Fibroblast of the aortic adventitia (primary cell): ENCODE data around the gene MAN1C1. TPM values are rescaled to one million over a fixed set of nuclear protein-coding genes. Genes with fewer than 3 reads are reported as not detected.

Experiments
- DNase-seq: peaks from one replicate; pipeline ENCODE4 v3.0.0-alpha.2; 2010; ENCODE audit warnings: low read depth
- H3K4me3 ChIP-seq: 2 replicates; pipeline ENCODE4 v1.5.1; 2011; ENCODE audit warnings: low read depth, mild to moderate bottlenecking, control low read depth, low read length, moderate library complexity
- total RNA-seq: library from RNA; depleted of rRNA; stranded (reverse); fragments of >200 nt; gene quantifications from 2 replicates; pipeline ENCODE4 v1.2.3, GENCODE V29; 2012; ENCODE audit warnings: low replicate concordance
- TF ChIP-seq, protein P1 (sequence below): IDR thresholded peaks from 2 replicates; pipeline ENCODE4 v1.5.1; 2011; ENCODE audit warnings: mild to moderate bottlenecking, low read length, control low read depth, inconsistent platforms; ENCODE audit not compliant: insufficient read depth

MAN1C1 gene
- total RNA-seq, 1 donor = 6.6 TPM

DNA sequence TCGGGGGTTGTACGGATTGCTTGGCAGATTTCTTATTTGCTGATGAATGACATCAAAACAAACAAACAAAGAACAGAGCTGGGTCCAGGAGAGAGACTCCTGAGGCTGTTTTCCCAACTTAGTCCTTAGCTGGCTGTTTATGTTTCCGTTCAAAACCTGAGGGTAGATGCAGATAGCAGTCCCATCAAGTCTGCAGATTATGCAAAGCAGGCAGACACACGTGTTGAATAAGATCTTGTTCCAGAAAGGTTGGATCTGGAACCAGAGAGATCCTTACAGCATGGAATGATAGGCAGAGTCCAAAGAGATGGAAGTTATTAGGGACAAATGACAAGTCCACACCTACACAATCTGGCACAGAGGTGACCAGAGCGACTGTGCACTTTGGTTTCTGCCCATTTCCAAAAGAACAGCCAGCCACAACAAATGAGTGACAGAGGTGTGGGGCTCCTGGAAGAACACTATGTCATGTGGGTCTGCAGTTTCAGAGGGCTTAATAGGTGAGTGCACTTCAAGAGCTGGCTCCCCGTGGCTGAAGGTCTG is 65.5 kb downstream of the MAN1C1 start:
- TF ChIP-seq, protein P1, sequence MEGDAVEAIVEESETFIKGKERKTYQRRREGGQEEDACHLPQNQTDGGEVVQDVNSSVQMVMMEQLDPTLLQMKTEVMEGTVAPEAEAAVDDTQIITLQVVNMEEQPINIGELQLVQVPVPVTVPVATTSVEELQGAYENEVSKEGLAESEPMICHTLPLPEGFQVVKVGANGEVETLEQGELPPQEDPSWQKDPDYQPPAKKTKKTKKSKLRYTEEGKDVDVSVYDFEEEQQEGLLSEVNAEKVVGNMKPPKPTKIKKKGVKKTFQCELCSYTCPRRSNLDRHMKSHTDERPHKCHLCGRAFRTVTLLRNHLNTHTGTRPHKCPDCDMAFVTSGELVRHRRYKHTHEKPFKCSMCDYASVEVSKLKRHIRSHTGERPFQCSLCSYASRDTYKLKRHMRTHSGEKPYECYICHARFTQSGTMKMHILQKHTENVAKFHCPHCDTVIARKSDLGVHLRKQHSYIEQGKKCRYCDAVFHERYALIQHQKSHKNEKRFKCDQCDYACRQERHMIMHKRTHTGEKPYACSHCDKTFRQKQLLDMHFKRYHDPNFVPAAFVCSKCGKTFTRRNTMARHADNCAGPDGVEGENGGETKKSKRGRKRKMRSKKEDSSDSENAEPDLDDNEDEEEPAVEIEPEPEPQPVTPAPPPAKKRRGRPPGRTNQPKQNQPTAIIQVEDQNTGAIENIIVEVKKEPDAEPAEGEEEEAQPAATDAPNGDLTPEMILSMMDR = no peak
- DNase-seq = no peak
- no peak overlapping the region for H3K4me3 ChIP-seq

DNA sequence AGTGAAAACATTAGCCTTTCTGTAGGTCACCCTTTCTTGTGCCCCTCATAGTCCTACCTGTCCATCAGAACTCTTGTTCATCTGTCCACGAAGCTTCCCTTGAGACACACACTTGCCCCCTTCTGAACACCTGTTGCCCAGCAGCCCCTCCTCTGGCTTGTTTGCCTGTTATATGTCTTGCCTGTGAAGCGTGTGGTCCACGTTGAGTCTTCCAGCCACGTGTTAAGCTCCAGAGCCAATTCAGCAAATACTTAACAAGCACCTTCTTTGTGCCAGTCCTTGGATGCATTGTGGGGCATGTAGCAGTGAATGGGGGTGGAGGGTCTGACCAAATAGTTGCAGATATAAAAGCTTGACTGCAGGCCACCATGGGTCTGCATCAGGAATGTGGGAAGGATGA is 66.6 kb downstream of the MAN1C1 start:
- TF ChIP-seq, protein P1 = no peak
- DNase-seq = no peak
- H3K4me3 ChIP-seq = no peak overlapping the region

DNA sequence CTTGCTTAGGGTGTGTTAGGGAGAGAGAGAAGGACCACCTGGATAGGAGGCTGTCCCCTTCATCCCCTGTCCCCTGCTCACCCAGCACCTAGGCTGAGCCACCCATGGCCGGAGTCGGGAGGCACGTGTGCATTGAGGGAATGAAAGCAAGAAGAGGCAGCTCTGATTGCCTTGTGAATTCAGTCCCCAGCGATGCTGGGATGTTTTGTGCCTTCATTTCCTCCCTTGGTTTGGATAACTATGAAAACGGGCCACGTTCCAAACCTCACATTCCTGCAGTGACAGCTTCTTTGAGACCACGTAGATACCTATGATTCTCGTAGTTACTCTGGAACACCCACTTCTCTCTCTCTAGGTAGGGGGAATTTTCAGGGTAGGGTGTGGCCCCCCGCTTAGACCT is 67.1 kb downstream of the MAN1C1 start:
- TF ChIP-seq, protein P1 = no peak
- no peak overlapping the region for H3K4me3 ChIP-seq
- DNase-seq = peak; percentile 64

DNA sequence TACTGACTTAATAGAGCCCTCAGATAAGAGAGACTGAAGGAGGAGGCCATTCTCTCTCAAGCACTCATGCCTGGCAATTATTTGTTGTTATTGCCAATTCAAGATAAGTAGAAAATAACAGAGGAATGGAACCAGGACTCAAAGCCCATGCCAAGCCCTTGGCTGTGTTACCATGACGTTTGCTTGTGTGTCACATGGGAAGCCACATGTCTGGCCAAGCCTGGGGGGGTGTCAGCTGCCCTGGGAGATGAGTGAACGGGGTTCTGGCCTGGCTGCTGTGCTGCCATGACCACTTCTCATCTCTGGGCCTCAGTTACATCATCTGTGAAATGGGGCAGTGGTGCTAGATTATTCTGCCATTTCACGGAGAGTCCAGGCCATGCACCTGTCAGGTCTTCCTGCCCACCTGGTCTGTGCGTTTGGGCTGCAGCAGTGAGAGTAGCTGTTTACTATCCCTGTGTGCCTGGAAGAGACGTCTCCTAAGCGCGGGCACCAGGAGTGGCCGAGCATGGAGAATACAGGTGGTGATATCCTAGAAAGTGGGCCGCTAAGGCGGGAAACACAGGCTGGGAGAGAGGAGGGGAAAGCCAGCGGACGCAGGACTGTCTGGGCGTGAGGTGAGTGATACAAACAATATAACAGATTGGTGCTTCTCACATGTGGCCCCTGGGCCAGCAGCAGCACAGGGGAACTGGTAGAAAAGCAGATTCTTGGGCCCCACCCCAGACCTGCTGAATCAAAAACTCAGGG is 67.8 kb downstream of the MAN1C1 start:
- no peak overlapping the region for H3K4me3 ChIP-seq
- peak; percentile 76 for DNase-seq

DNA sequence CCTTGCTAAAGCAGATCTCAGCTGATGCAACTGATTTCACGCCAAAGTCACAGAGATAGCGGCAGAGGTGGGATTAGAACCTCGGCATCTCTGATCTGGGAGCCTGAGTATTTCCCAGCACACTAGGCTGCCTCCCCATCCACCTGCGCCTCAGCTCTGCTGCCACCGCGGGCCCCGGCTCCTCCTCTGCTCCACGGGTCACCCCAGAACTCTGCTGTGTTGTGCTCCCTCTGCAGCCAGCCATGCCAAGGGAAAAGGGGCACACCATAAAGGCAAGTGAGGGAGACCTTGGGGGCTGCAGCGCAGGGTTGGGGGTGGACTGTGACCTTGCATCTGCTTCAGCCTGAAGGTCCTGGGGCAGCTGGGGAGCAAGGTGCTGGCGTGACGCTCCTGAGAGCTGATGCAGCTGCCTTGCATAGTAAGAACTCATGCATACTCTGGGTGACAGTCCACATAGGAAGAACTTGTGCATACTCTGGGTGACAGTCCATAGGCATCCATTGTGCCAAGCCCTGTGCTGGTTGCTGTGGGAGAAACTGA is 68.7 kb downstream of the MAN1C1 start:
- TF ChIP-seq, protein P1 = no peak
- H3K4me3 ChIP-seq = no peak overlapping the region
- DNase-seq = no peak

More for the DNA sequence above, 67.8 kb downstream of the MAN1C1 start:
- TF ChIP-seq, protein P1 = no peak

DNA sequence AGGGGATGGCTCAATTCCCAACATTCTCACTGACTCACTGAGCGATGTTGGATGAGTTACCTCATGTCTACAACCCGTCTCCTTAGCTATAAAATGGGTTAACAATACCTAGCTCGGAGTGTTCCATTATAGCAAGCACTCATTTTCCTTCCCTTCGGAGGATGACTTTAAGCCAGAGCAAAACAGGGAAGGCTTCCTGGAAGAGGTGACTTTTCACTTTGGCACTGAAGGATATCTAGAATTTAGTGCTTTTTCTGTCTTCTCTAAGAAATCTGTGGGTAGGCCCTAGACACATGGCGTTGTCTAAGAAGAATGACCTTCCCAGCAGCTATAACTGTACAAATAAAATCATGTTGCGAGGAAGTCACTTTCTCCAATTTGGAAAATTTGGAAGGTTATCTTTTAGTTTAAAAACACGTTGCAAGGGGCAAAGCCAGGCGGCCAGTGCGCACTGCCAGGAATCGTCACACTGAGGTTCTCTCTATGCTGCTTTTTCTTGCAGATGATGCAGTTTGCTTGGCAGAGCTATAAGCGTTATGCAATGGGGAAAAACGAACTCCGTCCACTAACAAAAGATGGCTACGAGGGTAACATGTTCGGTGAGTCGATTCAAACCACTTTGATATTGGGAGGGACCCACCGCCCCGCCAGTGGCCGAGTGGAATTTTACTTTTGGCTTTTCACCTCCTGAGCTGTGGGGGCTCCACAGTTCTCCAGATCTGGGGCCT is 69.5 kb downstream of the MAN1C1 start:
- DNase-seq = peak; percentile 87

More for the DNA sequence above, 69.5 kb downstream of the MAN1C1 start:
- peak overlapping the region; percentile 40 for H3K4me3 ChIP-seq
- TF ChIP-seq, protein P1 = peak; percentile 5
